HG03097 (cell line): ENCODE results near the gene SLC25A10.

Source experiments
- ATAC-seq: cut with Tn5 transposase; IDR thresholded peaks from one replicate; pipeline ENCODE4 v1.9.1; 2021; ENCODE audit not compliant: unreplicated experiment, low FRiP score

SLC25A10 gene

GRCh38 chr17:81685108-81685507 is 27.0 kb upstream of the SLC25A10 start:
- ATAC-seq = no peak

DNA sequence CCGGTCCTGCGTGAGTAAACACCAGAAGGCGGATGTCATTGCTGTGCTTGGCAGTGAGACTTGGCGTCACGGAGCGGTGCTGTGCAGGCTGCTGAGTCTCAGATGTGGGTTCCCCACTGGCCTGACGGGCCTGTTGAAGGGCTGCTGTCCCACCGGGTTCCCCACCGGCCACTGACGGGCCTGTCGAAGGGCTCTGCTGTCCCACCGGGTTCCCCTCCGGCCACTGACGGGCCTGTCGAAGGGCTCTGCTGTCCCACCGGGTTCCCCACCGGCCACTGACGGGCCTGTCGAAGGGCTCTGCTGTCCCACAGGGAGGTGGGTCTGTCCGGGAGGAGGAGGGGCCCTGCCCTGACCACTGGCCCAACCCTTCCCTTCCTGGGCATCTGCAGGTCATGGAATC is 25.5 kb upstream of the SLC25A10 start:
- no peak for ATAC-seq

- ATAC-seq = no peak
Measured at GRCh38 chr17:81687770-81688541, 24.1 kb upstream of the SLC25A10 start.

DNA sequence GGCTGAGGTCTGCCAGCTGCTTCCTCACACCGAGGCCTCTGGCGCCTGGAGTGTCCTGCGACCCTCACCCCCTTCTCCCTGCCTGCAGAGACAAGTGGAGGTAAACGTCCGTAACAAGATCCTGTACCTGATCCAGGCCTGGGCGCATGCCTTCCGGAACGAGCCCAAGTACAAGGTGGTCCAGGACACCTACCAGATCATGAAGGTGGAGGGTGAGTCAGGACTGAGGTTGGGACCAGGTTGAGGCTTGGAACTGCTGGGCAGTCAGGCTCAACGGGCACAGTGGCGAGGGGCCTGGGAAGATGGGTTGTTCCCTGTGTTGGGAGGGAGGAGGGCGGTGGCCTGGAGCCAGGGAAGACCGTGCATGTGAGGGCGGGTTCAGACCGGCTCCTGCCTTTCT is 23.5 kb upstream of the SLC25A10 start:
- no peak for ATAC-seq

- no peak for ATAC-seq
Measured at GRCh38 chr17:81690066-81690465, 22.0 kb upstream of the SLC25A10 start.

GRCh38 chr17:81690549-81690948 is 21.5 kb upstream of the SLC25A10 start:
- ATAC-seq = no peak

GRCh38 chr17:81691196-81691595 is 20.9 kb upstream of the SLC25A10 start:
- ATAC-seq = no peak

DNA sequence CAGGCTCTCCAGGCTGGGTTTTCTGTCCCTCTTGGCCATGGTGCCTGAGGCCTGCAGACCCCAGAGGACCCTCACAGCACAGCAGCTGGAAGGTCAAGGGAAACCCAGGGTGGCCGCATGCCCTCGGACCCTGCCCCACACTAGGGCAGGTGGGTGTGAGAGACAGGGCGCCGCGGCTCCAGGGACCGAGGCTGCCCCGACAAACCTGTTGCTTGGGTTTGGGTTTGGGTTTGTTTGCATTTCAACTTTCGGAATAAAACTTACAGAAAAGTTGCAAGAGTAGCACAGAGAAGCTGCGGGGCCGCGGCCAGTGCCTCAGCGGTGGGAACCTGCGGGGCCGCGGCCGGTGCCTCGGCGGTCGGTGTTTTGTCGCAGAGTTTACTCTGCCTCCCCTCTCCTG is 20.5 kb upstream of the SLC25A10 start:
- ATAC-seq = no peak

DNA sequence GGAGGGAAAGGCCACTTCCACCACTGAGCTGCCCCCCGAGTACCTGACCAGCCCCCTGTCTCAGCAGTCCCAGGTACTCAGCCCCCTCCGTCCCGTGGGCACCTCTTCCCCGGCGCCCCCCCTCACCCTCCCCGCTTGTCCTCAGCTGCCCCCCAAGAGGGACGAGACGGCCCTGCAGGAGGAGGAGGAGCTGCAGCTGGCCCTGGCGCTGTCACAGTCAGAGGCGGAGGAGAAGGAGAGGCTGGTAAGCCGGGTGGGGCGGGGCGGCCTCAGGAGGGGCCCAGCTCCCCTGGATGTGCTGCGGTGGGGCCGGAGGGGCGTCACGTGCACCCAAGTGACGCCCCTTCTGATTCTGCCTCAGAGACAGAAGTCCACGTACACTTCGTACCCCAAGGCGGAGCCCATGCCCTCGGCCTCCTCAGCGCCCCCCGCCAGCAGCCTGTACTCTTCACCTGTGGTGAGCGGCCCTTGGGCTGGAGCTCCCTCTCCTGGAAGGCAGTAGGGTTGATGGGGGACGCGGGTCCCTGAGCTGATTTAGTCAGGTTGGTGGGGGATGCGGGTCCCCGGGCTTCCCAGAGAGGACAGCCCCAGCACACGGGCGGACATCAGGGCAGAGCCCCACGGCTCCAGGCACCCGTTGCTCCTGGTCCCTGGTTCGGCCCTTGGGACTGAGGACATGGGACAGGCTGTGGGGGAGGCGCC is 18.4 kb upstream of the SLC25A10 start:
- ATAC-seq = no peak

DNA sequence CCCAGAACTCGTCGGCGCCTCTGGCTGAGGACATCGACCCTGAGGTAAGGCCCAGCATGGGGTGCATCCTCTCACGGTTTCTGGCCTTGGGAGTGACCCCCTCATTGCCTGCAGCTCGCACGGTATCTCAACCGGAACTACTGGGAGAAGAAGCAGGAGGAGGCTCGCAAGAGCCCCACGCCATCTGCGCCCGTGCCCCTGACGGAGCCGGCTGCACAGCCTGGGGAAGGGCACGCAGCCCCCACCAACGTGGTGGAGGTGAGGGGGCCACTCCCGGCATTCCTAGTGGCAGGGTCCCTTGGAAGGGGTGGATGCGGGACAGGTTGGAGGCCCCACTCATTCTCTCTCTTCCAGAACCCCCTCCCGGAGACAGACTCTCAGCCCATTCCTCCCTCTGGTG is 17.3 kb upstream of the SLC25A10 start:
- no peak for ATAC-seq

DNA sequence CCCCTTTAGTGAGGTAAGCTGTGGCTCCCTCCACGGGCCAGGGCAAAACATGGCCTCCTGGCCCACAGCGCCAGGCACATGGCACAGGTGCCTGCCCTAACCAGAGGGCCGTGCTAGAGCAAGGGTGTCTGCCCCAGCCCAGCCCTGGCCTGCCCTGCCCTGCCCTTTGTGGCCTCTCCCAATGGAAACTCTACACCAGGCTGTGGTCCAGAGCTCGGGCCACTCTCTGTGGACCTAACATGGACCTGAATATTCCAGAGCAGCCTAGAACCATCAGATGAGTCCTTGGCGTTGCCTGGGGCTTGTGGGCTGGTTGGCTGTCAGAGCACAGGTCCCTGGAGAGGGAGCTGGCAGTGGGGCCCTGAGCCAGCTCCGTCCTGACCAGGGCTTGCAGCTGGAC is 16.9 kb upstream of the SLC25A10 start:
- no peak for ATAC-seq

- no peak for ATAC-seq
Measured at GRCh38 chr17:81695801-81696200, 16.3 kb upstream of the SLC25A10 start.

- no peak for ATAC-seq
Measured at GRCh38 chr17:81696218-81696941, 15.7 kb upstream of the SLC25A10 start.

- ATAC-seq = no peak
Measured at GRCh38 chr17:81697261-81698044, 14.6 kb upstream of the SLC25A10 start.

DNA sequence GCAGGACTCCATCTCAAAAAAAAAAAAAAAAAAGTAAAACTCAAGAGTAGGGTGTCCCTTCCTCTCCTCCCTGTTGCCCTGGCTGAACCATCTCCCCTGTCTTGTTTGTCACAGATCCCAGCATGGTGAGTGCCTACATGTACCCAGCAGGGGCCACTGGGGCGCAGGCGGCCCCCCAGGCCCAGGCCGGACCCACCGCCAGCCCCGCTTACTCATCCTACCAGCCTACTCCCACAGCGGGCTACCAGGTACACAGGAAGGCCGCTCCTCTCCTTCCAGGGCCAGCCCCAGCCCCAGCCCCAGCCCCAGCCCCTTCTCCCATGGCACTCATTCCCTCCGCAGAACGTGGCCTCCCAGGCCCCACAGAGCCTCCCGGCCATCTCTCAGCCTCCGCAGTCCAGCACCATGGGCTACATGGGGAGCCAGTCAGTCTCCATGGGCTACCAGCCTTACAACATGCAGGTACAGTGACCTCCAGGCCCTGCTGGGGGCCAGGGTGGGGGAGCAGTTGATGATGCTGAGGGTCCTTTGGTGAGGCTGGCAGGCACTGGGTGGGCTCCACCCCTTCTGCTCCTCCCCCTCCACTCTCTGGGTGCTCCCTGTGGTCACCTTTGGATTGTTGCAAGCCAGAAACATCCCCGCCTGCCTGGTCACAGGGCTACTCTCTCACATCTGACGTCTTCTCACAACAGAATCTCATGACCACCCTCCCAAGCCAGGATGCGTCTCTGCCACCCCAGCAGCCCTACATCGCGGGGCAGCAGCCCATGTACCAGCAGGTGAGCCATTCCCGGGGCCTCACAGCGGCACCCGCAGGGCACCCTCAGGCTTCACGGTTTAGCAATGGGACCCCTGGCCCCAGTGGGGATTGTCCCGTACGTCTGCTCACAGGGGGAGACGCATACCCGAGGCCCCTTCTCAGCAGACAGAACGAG is 11.5 kb upstream of the SLC25A10 start:
- ATAC-seq = no peak

DNA sequence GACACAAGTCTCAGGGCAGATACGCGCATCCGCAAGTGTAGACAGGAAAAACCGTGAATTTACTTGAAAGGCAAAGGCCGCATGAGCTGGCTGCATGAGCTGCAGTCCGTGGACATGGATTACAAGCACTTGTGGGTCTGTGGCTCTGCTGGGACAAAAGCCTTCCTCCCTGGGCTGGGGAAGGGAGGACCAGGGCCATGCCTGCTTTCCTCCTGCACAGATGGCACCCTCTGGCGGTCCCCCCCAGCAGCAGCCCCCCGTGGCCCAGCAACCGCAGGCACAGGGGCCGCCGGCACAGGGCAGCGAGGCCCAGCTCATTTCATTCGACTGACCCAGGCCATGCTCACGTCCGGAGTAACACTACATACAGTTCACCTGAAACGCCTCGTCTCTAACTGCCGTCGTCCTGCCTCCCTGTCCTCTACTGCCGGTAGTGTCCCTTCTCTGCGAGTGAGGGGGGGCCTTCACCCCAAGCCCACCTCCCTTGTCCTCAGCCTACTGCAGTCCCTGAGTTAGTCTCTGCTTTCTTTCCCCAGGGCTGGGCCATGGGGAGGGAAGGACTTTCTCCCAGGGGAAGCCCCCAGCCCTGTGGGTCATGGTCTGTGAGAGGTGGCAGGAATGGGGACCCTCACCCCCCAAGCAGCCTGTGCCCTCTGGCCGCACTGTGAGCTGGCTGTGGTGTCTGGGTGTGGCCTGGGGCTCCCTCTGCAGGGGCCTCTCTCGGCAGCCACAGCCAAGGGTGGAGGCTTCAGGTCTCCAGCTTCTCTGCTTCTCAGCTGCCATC is 10.6 kb upstream of the SLC25A10 start:
- no peak for ATAC-seq

DNA sequence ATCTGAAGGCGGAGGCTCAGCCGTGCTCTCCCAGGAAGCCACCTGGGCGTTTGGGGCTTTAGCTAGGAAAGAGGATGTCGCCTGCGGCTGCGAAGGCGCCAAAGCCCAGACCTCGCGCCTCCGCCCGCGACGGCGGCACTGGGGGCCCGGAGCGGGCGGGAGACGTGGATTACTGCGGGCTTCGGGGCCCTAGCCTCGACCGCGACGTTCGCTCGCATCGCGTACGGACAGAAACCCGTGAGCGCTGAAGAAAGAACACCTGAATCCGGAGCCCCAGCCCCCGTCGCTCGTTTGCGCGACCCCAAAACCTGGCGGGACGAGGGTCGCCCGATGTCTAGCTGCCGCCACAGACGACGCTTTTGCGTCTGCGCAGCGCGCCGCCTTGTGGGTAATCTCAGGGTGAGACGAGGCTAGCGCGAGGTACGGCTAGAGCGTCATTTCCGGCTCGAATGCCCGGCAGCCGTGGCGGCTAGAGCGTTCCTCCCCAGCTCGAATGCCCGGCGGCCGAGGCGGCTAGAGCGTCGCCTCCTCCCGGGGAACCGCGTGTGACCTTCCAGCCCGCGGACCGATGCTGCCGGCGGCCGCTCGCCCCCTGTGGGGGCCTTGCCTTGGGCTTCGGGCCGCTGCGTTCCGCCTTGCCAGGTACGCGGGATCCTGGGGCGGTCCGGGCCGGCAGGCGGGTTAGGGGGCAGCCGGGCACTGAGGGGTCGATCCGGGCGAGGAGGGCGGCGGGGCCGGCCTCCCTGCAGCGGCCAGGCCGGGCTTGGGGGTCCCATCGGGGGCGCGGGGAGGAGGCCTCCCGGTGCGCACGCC is 8.9 kb upstream of the SLC25A10 start, which contains the start of gene MRPL12:
Gene MRPL12, plus strand, starts transcription at position 434 of the 813 bp plus-strand sequence. Its CDS starts 135 bp downstream, at position 569.
- ATAC-seq = peak; percentile 65
